HFF-Myc (cell line): ENCODE measurements around the gene STMP1.

Experiments
- DNase-seq: peaks from one replicate; pipeline ENCODE4 v3.0.0-alpha.2; 2011; ENCODE audit warnings: low read depth; ENCODE audit errors: extremely low read depth
- H3K4me3 ChIP-seq: replicated peaks from 2 replicates; pipeline ENCODE4 v1.5.1; 2011; ENCODE audit warnings: low read depth, mild to moderate bottlenecking, control low read depth, low read length
- TF ChIP-seq, protein P1 (sequence below): IDR thresholded peaks from 2 replicates; pipeline ENCODE4 v1.5.1; 2012; ENCODE audit warnings: mild to moderate bottlenecking, low read depth, low read length, control low read depth; ENCODE audit errors: missing control alignments

STMP1 gene

DNA sequence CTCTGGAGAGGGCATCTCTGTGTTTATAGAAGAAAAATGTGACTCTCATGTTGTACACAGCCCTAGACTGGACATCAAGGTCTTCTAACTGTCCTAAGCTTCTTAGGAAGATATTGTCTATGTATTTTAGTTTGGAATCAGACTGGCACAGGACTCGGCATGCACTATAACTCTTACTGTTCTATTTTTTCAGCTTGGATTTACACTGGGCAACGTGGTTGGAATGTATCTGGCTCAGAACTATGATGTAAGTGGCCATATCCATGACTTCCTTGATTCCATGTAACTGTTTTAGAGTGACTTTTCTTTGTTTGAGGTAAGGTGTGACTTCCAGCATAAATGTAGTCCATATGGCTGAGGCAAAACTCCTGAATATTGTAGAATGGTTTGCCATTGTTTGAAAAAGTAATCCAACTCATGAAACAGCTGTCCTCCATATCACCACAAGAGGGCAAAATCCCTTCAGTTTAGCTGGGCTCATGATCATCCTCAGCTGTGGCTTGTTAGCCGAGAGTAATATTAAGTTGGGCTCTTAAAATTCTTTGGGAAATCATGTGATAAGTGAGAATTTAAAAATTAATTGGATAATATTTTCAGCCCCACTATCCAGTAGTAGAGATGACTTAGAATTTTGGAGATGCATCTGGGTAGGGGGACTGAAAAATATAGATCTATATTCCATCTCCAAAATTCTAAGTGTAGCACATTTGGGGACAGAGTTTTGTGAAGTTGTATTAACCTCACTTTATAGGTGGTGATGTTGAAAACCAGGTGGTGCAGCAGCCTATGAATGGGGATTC, 10.4 kb downstream of the STMP1 start:
- H3K4me3 ChIP-seq = no peak overlapping the region
- peak; percentile 77 for DNase-seq

DNA sequence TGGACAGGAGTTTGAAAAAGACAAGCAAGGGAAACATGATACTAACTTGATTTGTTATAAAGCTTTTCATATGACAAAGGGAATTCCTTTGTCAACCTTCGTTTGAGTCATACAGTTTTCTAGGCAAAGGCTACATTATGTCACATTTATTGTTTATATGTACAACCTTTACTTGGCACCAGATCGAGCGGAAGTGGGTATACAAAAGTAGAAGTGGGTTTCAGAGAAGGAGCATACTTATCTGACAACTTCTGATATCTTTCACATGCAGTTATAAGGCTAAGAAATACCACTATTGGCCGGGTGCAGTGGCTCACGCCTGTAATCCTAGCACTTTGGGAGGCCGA, 11.0 kb downstream of the STMP1 start:
- DNase-seq = no peak
- no peak overlapping the region for H3K4me3 ChIP-seq
- TF ChIP-seq, protein P1, sequence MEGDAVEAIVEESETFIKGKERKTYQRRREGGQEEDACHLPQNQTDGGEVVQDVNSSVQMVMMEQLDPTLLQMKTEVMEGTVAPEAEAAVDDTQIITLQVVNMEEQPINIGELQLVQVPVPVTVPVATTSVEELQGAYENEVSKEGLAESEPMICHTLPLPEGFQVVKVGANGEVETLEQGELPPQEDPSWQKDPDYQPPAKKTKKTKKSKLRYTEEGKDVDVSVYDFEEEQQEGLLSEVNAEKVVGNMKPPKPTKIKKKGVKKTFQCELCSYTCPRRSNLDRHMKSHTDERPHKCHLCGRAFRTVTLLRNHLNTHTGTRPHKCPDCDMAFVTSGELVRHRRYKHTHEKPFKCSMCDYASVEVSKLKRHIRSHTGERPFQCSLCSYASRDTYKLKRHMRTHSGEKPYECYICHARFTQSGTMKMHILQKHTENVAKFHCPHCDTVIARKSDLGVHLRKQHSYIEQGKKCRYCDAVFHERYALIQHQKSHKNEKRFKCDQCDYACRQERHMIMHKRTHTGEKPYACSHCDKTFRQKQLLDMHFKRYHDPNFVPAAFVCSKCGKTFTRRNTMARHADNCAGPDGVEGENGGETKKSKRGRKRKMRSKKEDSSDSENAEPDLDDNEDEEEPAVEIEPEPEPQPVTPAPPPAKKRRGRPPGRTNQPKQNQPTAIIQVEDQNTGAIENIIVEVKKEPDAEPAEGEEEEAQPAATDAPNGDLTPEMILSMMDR = no peak

More for the DNA sequence above, 10.4 kb downstream of the STMP1 start:
- TF ChIP-seq, protein P1 = peak; percentile 76

DNA sequence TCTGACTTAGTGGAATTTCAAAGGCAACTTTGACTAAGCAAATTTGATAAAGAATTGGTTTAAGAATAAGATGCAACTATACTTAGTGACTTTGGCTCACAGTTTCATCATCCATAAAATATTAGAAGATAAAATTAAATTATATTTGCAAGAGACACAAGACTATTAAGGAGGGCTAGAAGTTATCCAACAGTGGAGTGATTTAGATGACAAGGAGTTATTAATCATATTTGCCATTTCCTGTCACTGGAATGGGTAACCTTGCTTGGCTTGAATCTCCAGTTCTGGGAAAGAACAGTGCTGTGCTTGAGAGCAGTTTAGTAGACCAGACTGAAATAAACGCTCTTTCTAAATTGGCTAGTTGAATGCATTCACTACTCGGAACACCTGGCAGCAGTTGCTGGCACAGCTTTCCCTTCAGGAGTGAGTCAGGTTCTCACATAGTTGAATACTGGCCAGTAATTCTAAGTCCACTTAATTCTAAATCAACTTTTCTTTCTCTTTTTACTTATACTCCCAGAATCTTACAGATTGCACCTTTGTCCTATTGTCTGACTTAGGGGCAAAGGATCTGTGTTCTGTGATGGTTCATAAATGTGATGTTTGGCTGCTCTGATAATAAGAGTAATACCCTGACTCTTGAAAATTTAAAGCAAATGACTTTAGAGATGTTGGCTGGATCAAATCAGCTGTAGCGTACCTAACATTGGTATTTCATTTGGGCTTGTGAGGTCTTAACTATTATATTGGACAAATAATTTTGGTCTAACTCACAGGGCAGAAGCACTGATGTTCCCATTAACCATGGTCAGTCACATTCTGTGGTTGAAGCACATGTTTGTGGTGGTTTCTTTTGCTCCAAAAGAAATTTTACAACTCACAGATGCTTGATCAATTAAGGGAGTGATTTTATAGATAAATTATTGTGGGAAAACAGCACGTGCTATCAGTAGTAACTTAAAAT, 16.6 kb downstream of the STMP1 start:
- no peak for DNase-seq
- TF ChIP-seq, protein P1 = no peak
- no peak overlapping the region for H3K4me3 ChIP-seq

DNA sequence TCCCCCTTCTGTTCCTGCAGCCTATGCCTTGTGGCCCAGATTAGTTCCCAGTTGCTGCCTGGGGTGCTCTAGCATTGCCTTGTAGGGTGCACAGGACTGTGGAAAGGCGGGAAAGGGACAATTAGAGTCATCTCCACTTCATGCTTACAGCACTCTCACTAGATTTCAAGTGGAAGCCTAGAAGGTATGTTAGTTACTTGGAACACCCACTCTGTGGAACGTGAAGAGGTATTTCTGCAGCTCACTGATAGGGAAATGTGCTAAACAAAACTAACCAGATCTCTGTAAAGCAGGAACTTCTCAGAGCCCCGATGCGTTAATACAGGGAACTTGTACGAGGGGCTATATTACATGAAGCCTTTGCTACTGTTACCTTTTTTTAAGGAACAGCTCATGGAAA, 19.4 kb downstream of the STMP1 start:
- TF ChIP-seq, protein P1 = no peak

DNA sequence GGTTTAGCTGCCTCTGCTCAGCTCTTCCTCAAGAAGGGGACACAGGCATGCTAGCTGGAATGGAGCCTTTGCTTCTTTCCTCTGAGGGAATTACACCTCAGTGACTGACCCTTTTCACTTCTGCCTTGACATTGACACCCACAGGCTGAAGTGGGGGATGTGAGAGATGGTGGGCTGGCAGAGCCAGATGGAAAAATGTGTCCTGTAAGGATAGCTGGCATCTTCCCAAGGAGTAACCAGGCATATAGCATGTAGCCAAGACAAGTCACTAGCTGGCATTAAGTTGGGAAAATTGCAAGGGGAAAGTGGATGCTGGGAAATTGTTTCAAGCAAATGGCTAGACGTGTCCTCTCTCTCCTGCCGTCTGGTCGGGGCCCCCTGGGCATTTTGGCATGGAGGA, 19.9 kb downstream of the STMP1 start:
- no peak for DNase-seq
- no peak overlapping the region for H3K4me3 ChIP-seq
- TF ChIP-seq, protein P1 = no peak

More for the DNA sequence above, 19.4 kb downstream of the STMP1 start:
- DNase-seq = no peak
- H3K4me3 ChIP-seq = no peak overlapping the region

DNA sequence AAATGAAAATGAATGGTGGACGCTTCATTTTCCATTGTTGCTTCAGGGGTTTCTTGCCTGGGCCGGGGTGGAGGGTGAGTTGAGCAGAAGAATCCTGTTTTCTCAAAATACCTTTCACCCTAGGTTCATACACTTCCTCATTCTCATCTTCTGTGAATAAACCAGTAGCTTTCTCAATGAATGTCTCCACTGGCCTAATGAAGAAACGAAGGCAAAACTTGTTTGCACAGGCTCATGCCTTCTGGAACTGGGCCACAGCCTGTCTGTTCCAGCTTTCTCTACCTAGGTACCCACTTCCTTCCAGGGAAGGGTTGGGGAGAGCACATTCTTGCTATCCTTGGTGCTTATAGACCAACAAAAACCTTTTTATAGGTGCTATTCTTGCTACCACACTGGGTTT, 21.3 kb downstream of the STMP1 start:
- TF ChIP-seq, protein P1 = no peak
- no peak for DNase-seq
- H3K4me3 ChIP-seq = no peak overlapping the region
